ENCODE results near the gene EML4. TPM values are rescaled to one million over a fixed set of nuclear protein-coding genes. Genes with fewer than 3 reads are reported as not detected.

The EML4 gene
- total and polyA plus RNA-seq, 9 of the 15 experiments (the other 6 are each of a cell fraction or from before 2014, with no cell fraction given), result 14.7 to 48.3 (median 36.5) TPM

DNA sequence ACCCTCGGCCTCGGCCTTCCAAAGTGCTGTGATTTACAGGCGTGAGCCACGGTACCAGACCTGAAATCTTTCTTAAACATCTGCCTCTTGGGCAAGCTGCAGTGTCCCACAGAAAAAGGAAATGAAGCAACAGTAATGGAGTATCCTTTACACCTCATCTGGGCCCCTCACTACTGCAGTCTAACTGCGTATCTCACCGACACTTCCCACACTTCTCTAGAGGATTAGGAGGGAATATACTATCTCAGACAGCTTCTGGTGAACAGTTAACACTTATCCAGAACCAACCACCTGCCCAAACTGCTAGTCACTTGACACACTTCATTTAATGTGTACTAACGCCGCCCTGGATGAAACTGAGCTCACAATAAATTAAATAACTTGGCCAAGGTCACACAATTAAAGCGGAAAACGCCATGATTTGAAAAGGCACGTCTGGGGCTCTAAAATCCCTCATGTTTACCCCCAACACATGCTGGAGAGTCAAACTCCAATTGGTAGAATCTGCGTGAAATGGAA lies 190.9 kb downstream of the EML4 start (continued):
- TF ChIP-seq, protein P1, sequence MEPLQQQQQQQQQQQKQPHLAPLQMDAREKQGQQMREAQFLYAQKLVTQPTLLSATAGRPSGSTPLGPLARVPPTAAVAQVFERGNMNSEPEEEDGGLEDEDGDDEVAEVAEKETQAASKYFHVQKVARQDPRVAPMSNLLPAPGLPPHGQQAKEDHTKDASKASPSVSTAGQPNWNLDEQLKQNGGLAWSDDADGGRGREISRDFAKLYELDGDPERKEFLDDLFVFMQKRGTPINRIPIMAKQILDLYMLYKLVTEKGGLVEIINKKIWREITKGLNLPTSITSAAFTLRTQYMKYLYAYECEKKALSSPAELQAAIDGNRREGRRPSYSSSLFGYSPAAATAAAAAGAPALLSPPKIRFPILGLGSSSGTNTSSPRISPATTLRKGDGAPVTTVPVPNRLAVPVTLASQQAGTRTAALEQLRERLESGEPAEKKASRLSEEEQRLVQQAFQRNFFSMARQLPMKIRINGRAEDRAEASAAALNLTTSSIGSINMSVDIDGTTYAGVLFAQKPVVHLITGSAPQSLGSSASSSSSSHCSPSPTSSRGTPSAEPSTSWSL (CRISPR knock-in tag; IDR thresholded peaks at IDR 0.05; ENCODE audit: borderline replicate concordance), result no peak
- no peak for TF ChIP-seq POLR3G (IDR thresholded peaks at IDR 0.05; ENCODE audit: extremely low read depth, insufficient read length, insufficient replicate concordance)
- TF ChIP-seq SMAD4 (CRISPR knock-in tag; conservative IDR thresholded peaks at IDR 0.05), result peak; percentile 90
- TF ChIP-seq, protein P2, sequence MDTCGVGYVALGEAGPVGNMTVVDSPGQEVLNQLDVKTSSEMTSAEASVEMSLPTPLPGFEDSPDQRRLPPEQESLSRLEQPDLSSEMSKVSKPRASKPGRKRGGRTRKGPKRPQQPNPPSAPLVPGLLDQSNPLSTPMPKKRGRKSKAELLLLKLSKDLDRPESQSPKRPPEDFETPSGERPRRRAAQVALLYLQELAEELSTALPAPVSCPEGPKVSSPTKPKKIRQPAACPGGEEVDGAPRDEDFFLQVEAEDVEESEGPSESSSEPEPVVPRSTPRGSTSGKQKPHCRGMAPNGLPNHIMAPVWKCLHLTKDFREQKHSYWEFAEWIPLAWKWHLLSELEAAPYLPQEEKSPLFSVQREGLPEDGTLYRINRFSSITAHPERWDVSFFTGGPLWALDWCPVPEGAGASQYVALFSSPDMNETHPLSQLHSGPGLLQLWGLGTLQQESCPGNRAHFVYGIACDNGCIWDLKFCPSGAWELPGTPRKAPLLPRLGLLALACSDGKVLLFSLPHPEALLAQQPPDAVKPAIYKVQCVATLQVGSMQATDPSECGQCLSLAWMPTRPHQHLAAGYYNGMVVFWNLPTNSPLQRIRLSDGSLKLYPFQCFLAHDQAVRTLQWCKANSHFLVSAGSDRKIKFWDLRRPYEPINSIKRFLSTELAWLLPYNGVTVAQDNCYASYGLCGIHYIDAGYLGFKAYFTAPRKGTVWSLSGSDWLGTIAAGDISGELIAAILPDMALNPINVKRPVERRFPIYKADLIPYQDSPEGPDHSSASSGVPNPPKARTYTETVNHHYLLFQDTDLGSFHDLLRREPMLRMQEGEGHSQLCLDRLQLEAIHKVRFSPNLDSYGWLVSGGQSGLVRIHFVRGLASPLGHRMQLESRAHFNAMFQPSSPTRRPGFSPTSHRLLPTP (IDR thresholded peaks at IDR 0.05; ENCODE audit: borderline replicate concordance, extremely low read depth, insufficient read length), result no peak
- TF ChIP-seq, protein P3, sequence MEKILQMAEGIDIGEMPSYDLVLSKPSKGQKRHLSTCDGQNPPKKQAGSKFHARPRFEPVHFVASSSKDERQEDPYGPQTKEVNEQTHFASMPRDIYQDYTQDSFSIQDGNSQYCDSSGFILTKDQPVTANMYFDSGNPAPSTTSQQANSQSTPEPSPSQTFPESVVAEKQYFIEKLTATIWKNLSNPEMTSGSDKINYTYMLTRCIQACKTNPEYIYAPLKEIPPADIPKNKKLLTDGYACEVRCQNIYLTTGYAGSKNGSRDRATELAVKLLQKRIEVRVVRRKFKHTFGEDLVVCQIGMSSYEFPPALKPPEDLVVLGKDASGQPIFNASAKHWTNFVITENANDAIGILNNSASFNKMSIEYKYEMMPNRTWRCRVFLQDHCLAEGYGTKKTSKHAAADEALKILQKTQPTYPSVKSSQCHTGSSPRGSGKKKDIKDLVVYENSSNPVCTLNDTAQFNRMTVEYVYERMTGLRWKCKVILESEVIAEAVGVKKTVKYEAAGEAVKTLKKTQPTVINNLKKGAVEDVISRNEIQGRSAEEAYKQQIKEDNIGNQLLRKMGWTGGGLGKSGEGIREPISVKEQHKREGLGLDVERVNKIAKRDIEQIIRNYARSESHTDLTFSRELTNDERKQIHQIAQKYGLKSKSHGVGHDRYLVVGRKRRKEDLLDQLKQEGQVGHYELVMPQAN (IDR thresholded peaks at IDR 0.05; ENCODE audit: borderline replicate concordance), result no peak
- TF ChIP-seq CBFA2T3 (IDR thresholded peaks at IDR 0.05), result peak; percentile 97
- TF ChIP-seq POLR2G (IDR thresholded peaks at IDR 0.05; ENCODE audit: low read depth, low read length), result no peak
- no peak for TF ChIP-seq ELF4 (CRISPR knock-in tag; IDR thresholded peaks at IDR 0.05)
- peak; percentile 54; the same call in 1 of the 2 replicates for TF ChIP-seq JUND (IDR thresholded peaks at IDR 0.05; ENCODE audit: borderline replicate concordance, low read depth, low read length)
- no peak for TF ChIP-seq JUND (tag; IDR thresholded peaks at IDR 0.05; ENCODE audit: borderline replicate concordance, low read depth, low read length)
- TF ChIP-seq, protein P4, sequence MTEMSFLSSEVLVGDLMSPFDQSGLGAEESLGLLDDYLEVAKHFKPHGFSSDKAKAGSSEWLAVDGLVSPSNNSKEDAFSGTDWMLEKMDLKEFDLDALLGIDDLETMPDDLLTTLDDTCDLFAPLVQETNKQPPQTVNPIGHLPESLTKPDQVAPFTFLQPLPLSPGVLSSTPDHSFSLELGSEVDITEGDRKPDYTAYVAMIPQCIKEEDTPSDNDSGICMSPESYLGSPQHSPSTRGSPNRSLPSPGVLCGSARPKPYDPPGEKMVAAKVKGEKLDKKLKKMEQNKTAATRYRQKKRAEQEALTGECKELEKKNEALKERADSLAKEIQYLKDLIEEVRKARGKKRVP (CRISPR knock-in tag; IDR thresholded peaks at IDR 0.05), result no peak
- TF ChIP-seq, protein P5, sequence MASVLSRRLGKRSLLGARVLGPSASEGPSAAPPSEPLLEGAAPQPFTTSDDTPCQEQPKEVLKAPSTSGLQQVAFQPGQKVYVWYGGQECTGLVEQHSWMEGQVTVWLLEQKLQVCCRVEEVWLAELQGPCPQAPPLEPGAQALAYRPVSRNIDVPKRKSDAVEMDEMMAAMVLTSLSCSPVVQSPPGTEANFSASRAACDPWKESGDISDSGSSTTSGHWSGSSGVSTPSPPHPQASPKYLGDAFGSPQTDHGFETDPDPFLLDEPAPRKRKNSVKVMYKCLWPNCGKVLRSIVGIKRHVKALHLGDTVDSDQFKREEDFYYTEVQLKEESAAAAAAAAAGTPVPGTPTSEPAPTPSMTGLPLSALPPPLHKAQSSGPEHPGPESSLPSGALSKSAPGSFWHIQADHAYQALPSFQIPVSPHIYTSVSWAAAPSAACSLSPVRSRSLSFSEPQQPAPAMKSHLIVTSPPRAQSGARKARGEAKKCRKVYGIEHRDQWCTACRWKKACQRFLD (CRISPR knock-in tag; IDR thresholded peaks at IDR 0.05), result 0 out of 2 replicates have a peak, but pooled peaks have one; percentile 55
- TF ChIP-seq TCF3 (CRISPR knock-in tag; IDR thresholded peaks at IDR 0.05), result peak; percentile 95
- peak; percentile 58; the same call in 1 of the 2 replicates for TF ChIP-seq NCOA1 (IDR thresholded peaks at IDR 0.05; ENCODE audit: low read depth)
- TF ChIP-seq SPI1 (IDR thresholded peaks at IDR 0.05; ENCODE audit: borderline replicate concordance, low read depth, low read length), result peak; percentile 62; the same call in 1 of the 2 replicates
- TF ChIP-seq ZNF778 (CRISPR knock-in tag; IDR thresholded peaks at IDR 0.05), result no peak
- no peak for TF ChIP-seq ZNF146 (CRISPR knock-in tag; IDR thresholded peaks at IDR 0.05; ENCODE audit: unreplicated experiment)
- no peak for TF ChIP-seq RFX1 (IDR thresholded peaks at IDR 0.05)
- no peak for TF ChIP-seq RBFOX2 (IDR thresholded peaks at IDR 0.05; ENCODE audit: low read depth, low read length)
- peak; percentile 26; the same call in 1 of the 2 replicates for TF ChIP-seq ZNF766 (CRISPR knock-in tag; conservative IDR thresholded peaks at IDR 0.05)
